H1 (cell line): Measurements from ENCODE around the gene ADPRM. TPM values are rescaled to one million over a fixed set of nuclear protein-coding genes. Genes with fewer than 3 reads are reported as not detected.

ENCODE experiments used
- CTCF ChIA-PET: fragments of 300-600 bp; sonication (Branson Sonifier 250); formaldehyde crosslinking; loops from one replicate; lab custom pipeline; 2021; ENCODE audit not compliant: partially characterized antibody; lab: Charles Lee
- POLR2A ChIA-PET: fragments of 300-600 bp; sonication (Branson Sonifier 250); formaldehyde crosslinking; loops from one replicate; lab custom pipeline; 2021; ENCODE audit warnings: inconsistent platforms; ENCODE audit not compliant: partially characterized antibody; lab: Charles Lee
- DNase-seq, 2 experiments: peaks; one replicate each; pipeline versions ENCODE4 v3.0.0 to v3.0.0-alpha.2; 2010 to 2022; ENCODE audit warnings: low spot score in 2 of 2, low read depth in 1 of 2, mixed read lengths in 1 of 2
- FAIRE-seq: peaks from 2 replicates; lab custom pipeline; 2011; peaks lifted over from hg19 to GRCh38; lab: Jason Lieb, UNC
- H2AFZ ChIP-seq: 2 replicates; pipeline ENCODE4 v1.8.1; 2012; ENCODE audit warnings: low read length, inconsistent platforms
- H2AK5ac ChIP-seq: 2 replicates; pipeline ENCODE4 v1.6.1; 2013; ENCODE audit warnings: low read depth, low read length
- H2BK120ac ChIP-seq: replicated peaks from 2 replicates; pipeline ENCODE3; 2013; ENCODE audit warnings: low read depth, low read length, inconsistent platforms
- H2BK12ac ChIP-seq: 2 replicates; pipeline ENCODE4 v1.6.1; 2013; ENCODE audit warnings: low read depth, low read length
- H2BK15ac ChIP-seq: 2 replicates; pipeline ENCODE4 v1.6.1; 2013; ENCODE audit warnings: low read length
- H2BK20ac ChIP-seq: 2 replicates; pipeline ENCODE4 v1.6.1; 2013; ENCODE audit warnings: low read length
- H2BK5ac ChIP-seq: 2 replicates; pipeline ENCODE4 v1.6.1; 2013; ENCODE audit warnings: low read depth, low read length
- H3K14ac ChIP-seq: 2 replicates; pipeline ENCODE4 v1.6.1; 2013; ENCODE audit warnings: inconsistent platforms; ENCODE audit not compliant: insufficient read length
- H3K18ac ChIP-seq: 2 replicates; pipeline ENCODE4 v1.6.1; 2013; ENCODE audit warnings: low read length; ENCODE audit errors: extremely low read depth
- H3K23ac ChIP-seq: 2 replicates; pipeline ENCODE4 v1.6.1; 2013; ENCODE audit warnings: inconsistent platforms; ENCODE audit not compliant: insufficient read length
- H3K23me2 ChIP-seq: 2 replicates; pipeline ENCODE4 v1.6.1; 2013; ENCODE audit warnings: low read depth, low read length
- H3K27ac ChIP-seq: 2 replicates; pipeline ENCODE4 v1.6.1; 2011; ENCODE audit warnings: low read depth, low read length, inconsistent platforms
- H3K27me3 ChIP-seq, 4 experiments: replicated peaks in 1 of 4; 1 replicate in 1 of 4; 2 replicates in 3 of 4; pipeline versions ENCODE4 v1.6.1 to v1.8.1; 2011 to 2013; ENCODE audit warnings: low read length in 3 of 4, mild to moderate bottlenecking in 3 of 4, inconsistent platforms in 2 of 4, mixed read lengths in 2 of 4, moderate library complexity in 1 of 4; ENCODE audit not compliant: control insufficient read depth in 3 of 4, insufficient read depth in 3 of 4; ENCODE audit errors: extremely low read depth in 1 of 4
- H3K36me3 ChIP-seq, 4 experiments: 2 replicates each; pipeline versions ENCODE4 v1.6.1 to v1.8.1; 2011 to 2013; ENCODE audit warnings: mild to moderate bottlenecking in 4 of 4, low read length in 3 of 4, moderate library complexity in 2 of 4, control low read depth in 1 of 4, inconsistent platforms in 1 of 4; ENCODE audit not compliant: insufficient read depth in 4 of 4, control insufficient read depth in 2 of 4
- H3K4ac ChIP-seq: replicated peaks from 2 replicates; pipeline ENCODE3; 2013; ENCODE audit warnings: low read length, low read depth, mixed read lengths, inconsistent platforms; ENCODE audit not compliant: insufficient read length
- H3K4me1 ChIP-seq, 4 experiments: replicated peaks in 1 of 4; 1 replicate in 1 of 4; 2 replicates in 3 of 4; pipeline versions ENCODE4 v1.6.1 to v1.8.1; 2011 to 2013; ENCODE audit warnings: low read length in 3 of 4, inconsistent platforms in 2 of 4, mixed read lengths in 1 of 4; ENCODE audit not compliant: insufficient read depth in 4 of 4, control insufficient read depth in 3 of 4
- H3K4me2 ChIP-seq, 2 experiments: 2 replicates each; pipeline versions ENCODE4 v1.6.1 to v1.8.1; 2011 to 2013; ENCODE audit warnings: low read depth in 2 of 2, low read length in 2 of 2, control low read depth in 1 of 2, inconsistent platforms in 1 of 2, mild to moderate bottlenecking in 1 of 2; ENCODE audit not compliant: insufficient read depth in 1 of 2
- H3K4me3 ChIP-seq, 4 experiments: fragments of 200-600, 300-600 bp in 1 of 4; sonication (generic), shearing (Covaris generic), sonication (Bioruptor Twin) in 1 of 4; 2 replicates each; pipeline versions ENCODE4 v1.5.1 to v1.8.1; 2011 to 2016; ENCODE audit warnings: low read length in 4 of 4, low read depth in 3 of 4, control low read depth in 2 of 4, inconsistent platforms in 2 of 4, mild to moderate bottlenecking in 2 of 4, mixed read lengths in 1 of 4, moderate library complexity in 1 of 4; ENCODE audit not compliant: insufficient read depth in 2 of 4; ENCODE audit errors: extremely low read depth in 1 of 4
- H3K56ac ChIP-seq: replicated peaks from 2 replicates; pipeline ENCODE3; 2013; ENCODE audit warnings: low read depth, mild to moderate bottlenecking, mixed read lengths, low read length, inconsistent platforms; ENCODE audit not compliant: insufficient read length
- H3K79me1 ChIP-seq: 2 replicates; pipeline ENCODE4 v1.6.1; 2013; ENCODE audit warnings: low read depth, low read length, control low read depth
- H3K79me2 ChIP-seq, 2 experiments: 2 replicates each; pipeline versions ENCODE4 v1.6.1 to v1.8.1; 2012 to 2013; ENCODE audit warnings: low read length in 2 of 2, mild to moderate bottlenecking in 2 of 2, inconsistent platforms in 1 of 2; ENCODE audit not compliant: insufficient read depth in 2 of 2, control insufficient read depth in 1 of 2
- H3K9ac ChIP-seq, 4 experiments: replicated peaks in 1 of 4; 1 replicate in 1 of 4; 2 replicates in 3 of 4; pipeline versions ENCODE4 v1.6.1 to v1.8.1; 2011 to 2013; ENCODE audit warnings: low read depth in 3 of 4, low read length in 3 of 4, control low read depth in 2 of 4, mild to moderate bottlenecking in 2 of 4, moderate library complexity in 2 of 4, inconsistent platforms in 1 of 4; ENCODE audit errors: extremely low read depth in 1 of 4
- H3K9me3 ChIP-seq, 2 experiments: 2 replicates each; pipeline versions ENCODE4 v1.6.1 to v1.8.1; 2012 to 2013; ENCODE audit warnings: mild to moderate bottlenecking in 2 of 2, moderate library complexity in 2 of 2, control low read depth in 1 of 2, inconsistent platforms in 1 of 2, low read depth in 1 of 2, low read length in 1 of 2, mixed read lengths in 1 of 2; ENCODE audit not compliant: insufficient read depth in 2 of 2
- H4K20me1 ChIP-seq, 2 experiments: replicated peaks in 1 of 2; 2 replicates each; pipeline versions ENCODE3 to v1.8.1; 2011 to 2013; ENCODE audit warnings: inconsistent platforms in 2 of 2, low read length in 2 of 2, mild to moderate bottlenecking in 1 of 2; ENCODE audit not compliant: insufficient read depth in 2 of 2, control insufficient read depth in 1 of 2
- H4K5ac ChIP-seq: 2 replicates; pipeline ENCODE4 v1.6.1; 2013; ENCODE audit warnings: low read length, low read depth, mixed read lengths, inconsistent platforms; ENCODE audit not compliant: insufficient read length
- H4K8ac ChIP-seq: 2 replicates; pipeline ENCODE4 v1.8.0; 2013; ENCODE audit warnings: mild to moderate bottlenecking, moderate library complexity, low read length, inconsistent platforms; ENCODE audit not compliant: insufficient read depth; ENCODE audit errors: extremely low read depth
- H4K91ac ChIP-seq: replicated peaks from 2 replicates; pipeline ENCODE3; 2013; ENCODE audit warnings: low read length, mixed read lengths, inconsistent platforms; ENCODE audit not compliant: insufficient read length
- EP300 ChIP-seq, 2 experiments: IDR thresholded peaks; 1 replicate in 1 of 2; 2 replicates in 1 of 2; pipeline ENCODE4 v1.6.1; 2011 to 2012; ENCODE audit warnings: low read depth in 2 of 2, low read length in 2 of 2, mild to moderate bottlenecking in 2 of 2, borderline replicate concordance in 1 of 2, inconsistent platforms in 1 of 2, moderate library complexity in 1 of 2
- RFX5 ChIP-seq: IDR thresholded peaks from 2 replicates; pipeline ENCODE4 v1.6.1; 2011; ENCODE audit warnings: low read depth, low read length, improper control_type of control experiment, borderline replicate concordance
- WGBS, 2 experiments: shearing (Covaris generic) in 1 of 2; methylation state at CpG; one replicate each; pipeline versions ENCODE4 v1.1.6 to v1.1.7; 2013 to 2015; ENCODE audit warnings: low lambda C conversion rate in 2 of 2, mixed read lengths in 2 of 2, inconsistent platforms in 1 of 2, low coverage in 1 of 2, missing lambda C conversion rate in 1 of 2; ENCODE audit not compliant: insufficient replicate concordance in 2 of 2, insufficient coverage in 1 of 2, insufficient read length in 1 of 2; ENCODE audit errors: extremely low coverage in 1 of 2, missing lambda C conversion rate in 1 of 2; 5-methylcytosine and 5-hydroxymethylcytosine counted together
- polyA plus RNA-seq, 7 experiments: library from polyadenylated mRNA; depleted of rRNA in 3 of 7; stranded (reverse) in 5 of 7; unstranded in 2 of 7; fragments of >200 nt in 5 of 7; fragments of 200-250 nt in 2 of 7; gene quantifications; 1 replicate in 5 of 7; 2 replicates in 1 of 7; 4 replicates in 1 of 7; pipeline versions ENCODE4 v1.2.1 to v1.2.3, GENCODE V29; 2011 to 2013; ENCODE audit warnings: missing spikeins in 2 of 7, mixed read lengths in 2 of 7
- total RNA-seq: library from RNA; stranded (reverse); fragmentation: NEBNext Ultra II Directional; extraction: Animal tissue kit (Norgen Biotek cat#: 25700); gene quantifications from 2 replicates; pipeline ENCODE4 v1.2.1, GENCODE V29; 2021

ADPRM gene
- total and polyA plus RNA-seq, 2 of the 8 experiments (the other 6 are each of a cell fraction or from before 2014, with no cell fraction given): 6.7 to 7.9 TPM

- H3K23me2 ChIP-seq: peaks cover 2% of the 10 kb centered on the region; the same call in 1 of the 2 replicates
- H2BK12ac ChIP-seq: no peak overlapping the region
- no peak overlapping the region for H2AFZ ChIP-seq
- H3K79me2 ChIP-seq: no peaks in the 10 kb centered on the region
- WGBS, 2 experiments: 88% methylated on average over 3 of the region's 3 CpGs; no CpG with 5 or more reads in 1 of the 2 experiments
- H4K20me1 ChIP-seq: no peaks in the 10 kb centered on the region
- no peaks in the 10 kb centered on the region for H3K9me3 ChIP-seq
- POLR2A ChIA-PET: no interaction called here
- no peak overlapping the region for H3K9ac ChIP-seq
- no peak overlapping the region for H2BK15ac ChIP-seq
- no peak overlapping the region for H2BK5ac ChIP-seq
- H3K18ac ChIP-seq: no peak overlapping the region
- no peak overlapping the region for H3K4me2 ChIP-seq
- no peak overlapping the region for H3K23ac ChIP-seq
- DNase-seq (no peak), FAIRE-seq (no peak)
- no peak overlapping the region for H3K56ac ChIP-seq
- no peak overlapping the region for H4K5ac ChIP-seq
- no peaks in the 10 kb centered on the region; a peak in 3 of 7 replicates for H3K4me1 ChIP-seq
- no peak overlapping the region for H2BK120ac ChIP-seq
- no peak overlapping the region for H2BK20ac ChIP-seq
- H4K8ac ChIP-seq: no peak overlapping the region
- no peak overlapping the region for H3K27ac ChIP-seq
- H3K36me3 ChIP-seq: no peaks in the 10 kb centered on the region
- H2AK5ac ChIP-seq: no peak overlapping the region
- H3K79me1 ChIP-seq: no peaks in the 10 kb centered on the region
- H3K4me3 ChIP-seq: no peak overlapping the region
- H3K27me3 ChIP-seq: no peaks in the 10 kb centered on the region
- no peak overlapping the region for H4K91ac ChIP-seq
- no peak overlapping the region for H3K14ac ChIP-seq
- no peak overlapping the region for H3K4ac ChIP-seq
- CTCF ChIA-PET: interaction anchor here (2.0 kb wide), 1 partner anchor 96 kb away, joined by 4 read pairs; no protein-coding TSS in a partner anchor
- TF ChIP-seq RFX5 (no peak), EP300 (IDR thresholded peaks at IDR 0.05; ENCODE audit: borderline replicate concordance in 1 of 2, low read depth in 2 of 2, low read length in 2 of 2) (no peak)
Measured at GRCh38 chr17:10725262-10725661, 27.9 kb downstream of the ADPRM start.
